Measurements from ENCODE around the gene GRK4.
"Not testable (repeated sequence)": the region's sequence is repeated elsewhere in the genome, so short reads cannot be mapped to it uniquely, and the experiment has no call there.

The GRK4 gene

GRCh38 chr4:2941138-2942036, 22.0 kb upstream of the GRK4 start:
- no peak for DNase-seq (ENCODE audit: extremely low read depth in 1 of 2, low read depth in 1 of 2)

- no peak for DNase-seq (ENCODE audit: extremely low read depth in 1 of 2, low read depth in 1 of 2)
These were observed 21.3 kb upstream of the GRK4 start for GRCh38 chr4:2942037-2942531.

GRCh38 chr4:2942532-2943363, 20.6 kb upstream of the GRK4 start:
- no peak for DNase-seq (ENCODE audit: extremely low read depth in 1 of 2, low read depth in 1 of 2)

GRCh38 chr4:2943364-2944090, 19.8 kb upstream of the GRK4 start:
- DNase-seq (ENCODE audit: extremely low read depth in 1 of 2, low read depth in 1 of 2) = no peak

DNA sequence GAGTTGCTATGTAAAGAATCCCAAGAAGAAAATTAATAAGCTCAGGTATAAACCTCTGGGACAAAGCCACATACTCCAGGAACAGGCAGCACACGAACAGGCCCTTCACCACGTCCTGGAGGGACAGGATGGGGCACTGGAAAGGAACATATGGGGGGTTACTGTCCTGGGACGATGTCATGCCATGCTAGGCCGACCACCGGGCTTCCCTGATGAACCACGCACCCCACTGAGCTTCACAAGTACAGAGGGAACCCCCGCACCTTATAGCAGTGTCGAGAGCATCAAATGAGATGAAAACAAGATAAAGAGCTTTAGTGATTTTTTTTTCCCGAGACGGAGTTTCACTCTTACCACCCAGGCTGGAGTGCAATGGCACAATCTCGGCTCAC, 19.3 kb upstream of the GRK4 start:
- no peak for DNase-seq (ENCODE audit: extremely low read depth in 1 of 2, low read depth in 1 of 2)

DNA sequence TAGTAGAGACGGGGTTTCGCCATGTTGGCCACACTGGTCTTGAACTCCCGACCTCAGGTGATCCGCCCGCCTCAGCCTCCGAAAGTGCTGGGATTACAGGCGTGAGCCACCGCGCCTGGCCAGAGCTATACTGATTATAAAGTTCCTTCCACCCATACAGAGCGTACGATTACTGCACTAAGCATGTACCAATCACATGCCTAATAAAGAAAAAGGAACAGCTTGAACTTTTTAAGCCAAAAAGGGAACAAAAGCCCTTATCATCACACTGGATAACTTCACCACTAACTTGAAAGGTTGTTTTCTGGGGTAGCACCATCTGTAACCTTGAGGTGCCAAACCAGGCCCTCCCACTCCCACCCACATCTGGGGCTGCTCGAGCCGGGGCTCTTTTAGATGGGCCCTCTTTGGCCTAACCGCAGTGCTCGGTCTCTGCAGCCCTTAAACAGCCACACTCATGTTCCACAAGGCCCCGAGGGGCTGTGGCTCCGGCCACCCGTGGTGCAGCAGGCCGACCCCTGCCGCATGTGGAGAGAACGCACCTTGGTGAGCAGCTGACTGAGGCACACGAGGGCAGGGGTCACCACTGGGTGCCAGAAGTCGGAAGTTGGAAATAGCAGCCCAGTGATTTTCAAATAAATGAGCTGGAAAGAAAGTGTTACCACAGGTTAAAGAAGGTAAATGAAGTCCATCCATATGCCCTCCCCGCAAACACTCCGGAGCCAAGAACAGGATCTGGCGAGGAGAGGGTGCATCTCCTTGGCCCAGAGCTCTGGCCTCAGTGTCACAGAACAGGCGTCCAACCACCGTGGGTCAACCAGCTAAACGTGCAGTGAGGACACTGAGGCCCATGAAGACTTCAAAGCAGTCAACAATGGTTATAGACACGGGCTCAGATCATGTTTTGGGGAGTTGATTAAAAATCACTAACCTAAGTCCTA, 18.5 kb upstream of the GRK4 start:
- no peak for DNase-seq (ENCODE audit: extremely low read depth in 1 of 2, low read depth in 1 of 2)

- DNase-seq (ENCODE audit: extremely low read depth in 1 of 2, low read depth in 1 of 2) = not testable (repeated sequence)
These were observed 17.5 kb upstream of the GRK4 start for GRCh38 chr4:2945619-2946604.

- DNase-seq (ENCODE audit: extremely low read depth in 1 of 2, low read depth in 1 of 2) = no peak
These were observed 16.4 kb upstream of the GRK4 start for GRCh38 chr4:2946812-2947600.

GRCh38 chr4:2947926-2948325, 15.4 kb upstream of the GRK4 start:
- no peak for DNase-seq (ENCODE audit: extremely low read depth in 1 of 2, low read depth in 1 of 2)

- no peak for DNase-seq (ENCODE audit: extremely low read depth in 1 of 2, low read depth in 1 of 2)
These were observed 14.2 kb upstream of the GRK4 start for GRCh38 chr4:2948895-2949781.

GRCh38 chr4:2949782-2950125, 13.6 kb upstream of the GRK4 start:
- no peak for DNase-seq (ENCODE audit: extremely low read depth in 1 of 2, low read depth in 1 of 2)

- no peak for DNase-seq (ENCODE audit: extremely low read depth in 1 of 2, low read depth in 1 of 2)
These were observed 13.0 kb upstream of the GRK4 start for GRCh38 chr4:2950221-2950989.

DNA sequence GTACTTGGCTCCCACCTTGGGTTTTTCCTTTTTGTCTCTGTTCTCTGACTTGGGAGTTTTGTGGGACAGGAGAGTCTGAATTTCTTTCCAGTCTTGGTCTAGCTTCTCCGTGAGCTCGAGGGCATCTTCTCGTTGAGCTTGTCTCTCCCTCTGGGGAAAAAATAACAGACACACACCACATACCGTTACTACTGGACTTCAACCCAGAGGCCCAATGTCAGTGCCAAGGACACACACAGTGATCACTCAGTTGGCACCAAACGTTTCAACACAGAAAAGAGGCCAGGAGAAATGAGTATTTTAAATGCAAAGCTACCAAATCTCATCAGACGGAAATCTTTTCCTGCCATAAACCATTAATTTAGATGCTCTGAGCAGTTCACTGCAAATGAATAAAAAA, 9.9 kb upstream of the GRK4 start:
- DNase-seq (ENCODE audit: extremely low read depth in 1 of 2, low read depth in 1 of 2) = no peak

DNA sequence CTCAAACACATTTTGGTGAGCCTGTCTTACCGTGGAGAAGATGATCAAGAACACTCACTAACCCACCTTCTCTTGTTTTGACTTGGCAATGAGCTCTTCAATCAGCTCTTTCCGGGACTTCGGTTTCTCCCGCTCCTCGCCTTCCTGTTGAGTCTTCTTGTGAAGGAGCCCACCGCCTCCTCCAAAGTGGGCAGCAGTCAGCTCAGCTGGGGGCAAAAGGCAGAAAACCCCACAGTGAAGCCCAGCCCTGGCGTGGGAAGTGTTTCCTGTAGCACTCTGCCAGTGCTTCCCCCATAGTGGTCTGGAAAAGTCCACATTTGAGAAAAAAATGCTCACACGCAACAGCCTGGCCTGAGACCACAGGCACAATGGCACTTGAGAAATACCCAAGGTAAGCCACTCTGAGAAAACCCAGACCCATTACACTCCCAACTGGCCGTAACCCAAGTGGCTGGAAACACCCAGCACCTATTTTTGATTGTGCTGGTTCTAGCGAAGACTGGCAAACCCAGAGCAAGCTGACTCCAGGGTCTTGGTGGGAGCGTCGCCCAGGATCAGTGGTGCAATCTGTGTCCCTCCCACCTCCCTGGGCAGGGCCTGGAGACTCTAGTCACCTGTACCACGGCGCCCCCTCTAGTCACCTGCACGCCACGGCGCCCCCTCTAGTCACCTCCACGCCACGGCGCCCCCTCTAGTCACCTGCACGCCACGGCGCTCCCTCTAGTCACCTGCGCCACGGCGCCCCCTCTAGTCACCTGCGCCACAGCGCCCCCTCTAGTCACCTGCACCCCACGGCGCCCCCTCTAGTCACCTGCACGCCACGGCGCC, 8.8 kb upstream of the GRK4 start:
- DNase-seq (ENCODE audit: extremely low read depth in 1 of 2, low read depth in 1 of 2) = no peak

- DNase-seq (ENCODE audit: extremely low read depth in 1 of 2, low read depth in 1 of 2) = not testable (repeated sequence)
These were observed 8.0 kb upstream of the GRK4 start for GRCh38 chr4:2955186-2956044.

All from activated CD8-positive, alpha-beta memory T cell treated with anti-CD3 and anti-CD28 coated beads for 1 hour (primary cell).